H9 (cell line): ENCODE results near the gene PKD2L1. TPM values are rescaled to one million over a fixed set of nuclear protein-coding genes. Genes with fewer than 3 reads are reported as not detected.

Experiments
- DNase-seq: peaks from one replicate; pipeline ENCODE4 v3.0.0-alpha.2; 2017
- H2AFZ ChIP-seq: one replicate; pipeline ENCODE4 v1.6.1; 2013; ENCODE audit warnings: mild to moderate bottlenecking, low read length, control low read depth, moderate library complexity
- H2AK5ac ChIP-seq: 2 replicates; pipeline ENCODE4 v1.6.1; 2013; ENCODE audit warnings: low read length, control low read depth, mixed read lengths; ENCODE audit not compliant: insufficient read length
- H2BK120ac ChIP-seq: one replicate; pipeline ENCODE4 v1.6.1; 2013; ENCODE audit warnings: low read depth, mild to moderate bottlenecking, low read length, control low read depth, inconsistent platforms; ENCODE audit not compliant: poor library complexity, severe bottlenecking
- H2BK12ac ChIP-seq: 2 replicates; pipeline ENCODE4 v1.6.1; 2013; ENCODE audit warnings: low read length, control low read depth, mixed read lengths, low read depth; ENCODE audit not compliant: insufficient read length
- H2BK15ac ChIP-seq: 2 replicates; pipeline ENCODE4 v1.6.1; 2013; ENCODE audit warnings: low read depth, low read length, control low read depth
- H2BK20ac ChIP-seq: one replicate; pipeline ENCODE4 v1.6.1; 2013; ENCODE audit warnings: low read depth, mild to moderate bottlenecking, low read length, control low read depth, inconsistent platforms; ENCODE audit not compliant: poor library complexity, severe bottlenecking
- H2BK5ac ChIP-seq: 2 replicates; pipeline ENCODE4 v1.6.1; 2013; ENCODE audit warnings: low read length, control low read depth, mixed read lengths; ENCODE audit not compliant: insufficient read length
- H3K14ac ChIP-seq: 2 replicates; pipeline ENCODE4 v1.6.1; 2013; ENCODE audit warnings: low read length, control low read depth; ENCODE audit not compliant: insufficient read depth
- H3K18ac ChIP-seq: 2 replicates; pipeline ENCODE4 v1.6.1; 2013; ENCODE audit warnings: low read depth, mild to moderate bottlenecking, mixed read lengths, low read length, control low read depth; ENCODE audit not compliant: insufficient read length
- H3K23ac ChIP-seq: 2 replicates; pipeline ENCODE4 v1.6.1; 2013; ENCODE audit warnings: low read length, control low read depth, mixed read lengths, low read depth; ENCODE audit not compliant: insufficient read length
- H3K23me2 ChIP-seq: 2 replicates; pipeline ENCODE4 v1.6.1; 2013; ENCODE audit warnings: low read depth, mild to moderate bottlenecking, mixed read lengths, low read length, control low read depth; ENCODE audit not compliant: insufficient read length, poor library complexity, severe bottlenecking
- H3K27ac ChIP-seq: 2 replicates; pipeline ENCODE4 v1.5.1; 2013; ENCODE audit warnings: low read length, control low read depth, mixed read lengths, low read depth; ENCODE audit not compliant: insufficient read length
- H3K27me3 ChIP-seq: 2 replicates; pipeline ENCODE4 v1.6.1; 2013; ENCODE audit warnings: low read length, control low read depth, inconsistent platforms; ENCODE audit not compliant: insufficient read depth
- H3K4ac ChIP-seq: 2 replicates; pipeline ENCODE4 v1.6.1; 2013; ENCODE audit warnings: low read depth, mild to moderate bottlenecking, control low read depth, inconsistent platforms, low read length, moderate library complexity
- H3K4me1 ChIP-seq: 2 replicates; pipeline ENCODE4 v1.6.1; 2013; ENCODE audit warnings: low read length, control low read depth, inconsistent platforms; ENCODE audit not compliant: insufficient read depth
- H3K4me2 ChIP-seq: 2 replicates; pipeline ENCODE4 v1.6.1; 2013; ENCODE audit warnings: low read length, control low read depth, mixed read lengths; ENCODE audit not compliant: insufficient read length, insufficient read depth
- H3K56ac ChIP-seq: 2 replicates; pipeline ENCODE4 v1.6.1; 2013; ENCODE audit warnings: low read depth, mild to moderate bottlenecking, mixed read lengths, low read length, control low read depth; ENCODE audit not compliant: insufficient read length
- H3K79me1 ChIP-seq: 2 replicates; pipeline ENCODE4 v1.6.1; 2013; ENCODE audit warnings: low read depth, mild to moderate bottlenecking, moderate library complexity, low read length, control low read depth, inconsistent platforms; ENCODE audit not compliant: insufficient read depth, poor library complexity, severe bottlenecking
- H3K79me2 ChIP-seq: 2 replicates; pipeline ENCODE4 v1.6.1; 2013; ENCODE audit warnings: low read length, control low read depth, inconsistent platforms; ENCODE audit not compliant: insufficient read depth
- H3K9ac ChIP-seq: 2 replicates; pipeline ENCODE4 v1.6.1; 2013; ENCODE audit warnings: low read length, control low read depth, mixed read lengths; ENCODE audit not compliant: insufficient read length; ENCODE audit errors: extremely low read depth
- H3K9me3 ChIP-seq: one replicate; pipeline ENCODE4 v1.6.1; 2013; ENCODE audit warnings: low read depth, low read length, inconsistent platforms; ENCODE audit not compliant: control insufficient read depth
- H3T11ph ChIP-seq: one replicate; pipeline ENCODE4 v1.6.1; 2013; ENCODE audit warnings: mild to moderate bottlenecking, low read length, control low read depth, inconsistent platforms
- H4K20me1 ChIP-seq: one replicate; pipeline ENCODE4 v1.6.1; 2013; ENCODE audit not compliant: control insufficient read depth, insufficient read length, insufficient read depth
- H4K5ac ChIP-seq: 2 replicates; pipeline ENCODE4 v1.6.1; 2013; ENCODE audit warnings: low read depth, mild to moderate bottlenecking, mixed read lengths, low read length, control low read depth; ENCODE audit not compliant: insufficient read length
- H4K8ac ChIP-seq: replicated peaks from 2 replicates; pipeline ENCODE4 v1.6.1; 2013; ENCODE audit warnings: low read length, control low read depth, mixed read lengths, low read depth; ENCODE audit not compliant: insufficient read length
- H4K91ac ChIP-seq: 2 replicates; pipeline ENCODE4 v1.6.1; 2013; ENCODE audit warnings: low read depth, mild to moderate bottlenecking, moderate library complexity, mixed read lengths, low read length, control low read depth; ENCODE audit not compliant: insufficient read length
- H3K27ac Mint-ChIP-seq, 3 experiments: 2 replicates in 2 of 3; 3 replicates in 1 of 3; pipeline ENCODE4 v1.8.0; 2020 to 2021; ENCODE audit warnings: mixed read lengths in 3 of 3, mild to moderate bottlenecking in 1 of 3, moderate library complexity in 1 of 3
- H3K27me3 Mint-ChIP-seq: 2 replicates; pipeline ENCODE4 v1.8.0; 2021; ENCODE audit warnings: low read depth, mild to moderate bottlenecking, moderate library complexity, mixed read lengths
- H3K36me3 Mint-ChIP-seq, 3 experiments: 2 replicates in 2 of 3; 3 replicates in 1 of 3; pipeline ENCODE4 v1.8.0; 2020 to 2021; ENCODE audit warnings: low read depth in 3 of 3, mixed read lengths in 3 of 3; ENCODE audit not compliant: insufficient read depth in 1 of 3
- H3K4me1 Mint-ChIP-seq, 2 experiments: 2 replicates each; pipeline ENCODE4 v1.8.0; 2020; ENCODE audit warnings: mixed read lengths in 2 of 2
- H3K4me3 Mint-ChIP-seq, 2 experiments: 2 replicates in 1 of 2; 3 replicates in 1 of 2; pipeline ENCODE4 v1.8.0; 2020 to 2021; ENCODE audit warnings: mild to moderate bottlenecking in 2 of 2, mixed read lengths in 2 of 2, moderate library complexity in 1 of 2
- H3K9me3 Mint-ChIP-seq, 2 experiments: 2 replicates in 1 of 2; 3 replicates in 1 of 2; pipeline ENCODE4 v1.8.0; 2020; ENCODE audit warnings: mild to moderate bottlenecking in 2 of 2, mixed read lengths in 2 of 2, moderate library complexity in 1 of 2
- CTCF ChIP-seq: fragments of 200-600 bp; sonication (generic); conservative IDR thresholded peaks from 3 replicates; pipeline ENCODE4 v1.8.0; 2021; ENCODE audit warnings: antibody characterized with exemption, mild to moderate bottlenecking
- WGBS: extraction: QIAGEN DNeasy Blood & Tissue Kit; methylation state at CpG from one replicate; pipeline ENCODE4 v1.1.7; 2013; ENCODE audit warnings: missing lambda C conversion rate, low lambda C conversion rate, mixed read lengths; ENCODE audit not compliant: insufficient read length; ENCODE audit errors: extremely low coverage; 5-methylcytosine and 5-hydroxymethylcytosine counted together
- total RNA-seq: library from RNA; stranded (reverse); gene quantifications from 2 replicates; pipeline ENCODE4 v1.2.1, GENCODE V29; 2021

The PKD2L1 gene
- total RNA-seq, 1 experiment from 2014 or later, result 0.20 TPM

- H3K9me3 Mint-ChIP-seq, result no peaks in the 10 kb centered on the region
- H4K20me1 ChIP-seq, result no peaks in the 10 kb centered on the region
- H3K9ac ChIP-seq, result no peak overlapping the region
- peaks cover 67% of the 10 kb centered on the region for H3K27me3 Mint-ChIP-seq
- H4K5ac ChIP-seq, result no peak overlapping the region
- H3K23ac ChIP-seq, result no peak overlapping the region
- no peak overlapping the region for H2AFZ ChIP-seq
- no peak overlapping the region for H3K4ac ChIP-seq
- H3K56ac ChIP-seq, result no peak overlapping the region
- H4K91ac ChIP-seq, result no peak overlapping the region
- no peak overlapping the region for H2BK5ac ChIP-seq
- H4K8ac ChIP-seq, result no peak overlapping the region
- H3K27ac ChIP-seq, result no peak overlapping the region
- no peak overlapping the region for H3K14ac ChIP-seq
- peak; percentile 58 for DNase-seq
- no peaks in the 10 kb centered on the region for H3K36me3 Mint-ChIP-seq
- H3K4me1 Mint-ChIP-seq, result 0 out of 4 replicates have a peak, but pooled peaks cover 0 to 2% of the 10 kb centered on the region in 2 experiments
- no peaks in the 10 kb centered on the region for H3K23me2 ChIP-seq
- H3K9me3 ChIP-seq, result no peaks in the 10 kb centered on the region
- no peak overlapping the region for H3K4me3 Mint-ChIP-seq
- no peak overlapping the region for H3K4me2 ChIP-seq
- H3K4me1 ChIP-seq, result no peaks in the 10 kb centered on the region
- no peaks in the 10 kb centered on the region for H3K79me2 ChIP-seq
- H2AK5ac ChIP-seq, result no peak overlapping the region
- H2BK20ac ChIP-seq, result no peak overlapping the region
- no peak overlapping the region for H2BK12ac ChIP-seq
- no peaks in the 10 kb centered on the region for H3K27me3 ChIP-seq
- no CpG with 5 or more reads among the region's 7 CpGs for WGBS
- no peaks in the 10 kb centered on the region for H3K79me1 ChIP-seq
- no peak overlapping the region for H2BK15ac ChIP-seq
- H2BK120ac ChIP-seq, result no peak overlapping the region
- H3T11ph ChIP-seq, result no peak overlapping the region
- no peak overlapping the region for H3K18ac ChIP-seq
- no peak for TF ChIP-seq CTCF
- no peak overlapping the region for H3K27ac Mint-ChIP-seq
Observed at GRCh38 chr10:100325158-100325557, 4.9 kb downstream of the PKD2L1 start.
